Stimulated activated naive B cell treated with anti-CD40 and anti-IgM and Interleukin-4, amounts not matched to agents 10 μg/mL and 1 μg/mL and 100 μg/mL, for 72 hours (primary cell): Measurements from ENCODE around the gene ITGB3.

ENCODE experiments used
- ATAC-seq, 2 donors: fragments of 150-1000 bp; cut with Tn5 transposase; replicated peaks; 2 replicates each; pipeline ENCODE4 v1.10.0; 2021; ENCODE audit warnings: moderate library complexity in 1 of 2
- DNase-seq: peaks from one replicate; pipeline ENCODE4 v3.0.0; 2021
- H3K27ac Mint-ChIP-seq: one replicate; pipeline ENCODE4 v1.8.0; 2022; ENCODE audit warnings: mild to moderate bottlenecking, mixed read lengths
- H3K27me3 Mint-ChIP-seq, 2 donors: one replicate each; pipeline ENCODE4 v1.8.0; 2022; ENCODE audit warnings: mixed read lengths in 2 of 2
- H3K36me3 Mint-ChIP-seq, 2 donors: one replicate each; pipeline ENCODE4 v1.8.0; 2022; ENCODE audit warnings: mixed read lengths in 2 of 2, mild to moderate bottlenecking in 1 of 2
- H3K4me1 Mint-ChIP-seq, 2 donors: one replicate each; pipeline ENCODE4 v1.8.0; 2022; ENCODE audit warnings: mixed read lengths in 2 of 2, mild to moderate bottlenecking in 1 of 2
- H3K4me3 Mint-ChIP-seq, 2 donors: one replicate each; pipeline ENCODE4 v1.8.0; 2022; ENCODE audit warnings: mild to moderate bottlenecking in 2 of 2, mixed read lengths in 2 of 2, moderate library complexity in 1 of 2
- H3K9me3 Mint-ChIP-seq, 2 donors: one replicate each; pipeline ENCODE4 v1.8.0; 2022; ENCODE audit warnings: mixed read lengths in 2 of 2, mild to moderate bottlenecking in 1 of 2

The ITGB3 gene

GRCh38 chr17:47295874-47296255, 42.2 kb downstream of the ITGB3 start:
- H3K4me3 Mint-ChIP-seq, result no peak overlapping the region
- no peaks in the 10 kb centered on the region for H3K27me3 Mint-ChIP-seq
- no peaks in the 10 kb centered on the region for H3K9me3 Mint-ChIP-seq
- peaks cover 24 to 57% of the 10 kb centered on the region in 2 donors for H3K4me1 Mint-ChIP-seq
- peaks cover 54 to 71% of the 10 kb centered on the region in 2 donors for H3K36me3 Mint-ChIP-seq
- DNase-seq, result no peak
- H3K27ac Mint-ChIP-seq, result no peak overlapping the region
- ATAC-seq, result no peak

- DNase-seq, result no peak
- ATAC-seq, result no peak
- H3K4me3 Mint-ChIP-seq, result no peak overlapping the region
- H3K9me3 Mint-ChIP-seq, result peaks cover 8 to 9% of the 10 kb centered on the region in 2 donors
- H3K27ac Mint-ChIP-seq, result no peak overlapping the region
- H3K4me1 Mint-ChIP-seq, result peaks cover 23 to 49% of the 10 kb centered on the region in 2 donors
- no peaks in the 10 kb centered on the region for H3K27me3 Mint-ChIP-seq
- peaks cover 63 to 71% of the 10 kb centered on the region in 2 donors for H3K36me3 Mint-ChIP-seq
Observed at GRCh38 chr17:47297661-47298400, 44.2 kb downstream of the ITGB3 start.

- Mint-ChIP-seq H3K27me3 (no peaks in the 10 kb centered on the region), H3K4me1 (peaks cover 16 to 42% of the 10 kb centered on the region in 2 donors), H3K4me3 (no peak overlapping the region), H3K9me3 (peaks cover 8 to 9% of the 10 kb centered on the region in 2 donors), H3K36me3 (peaks cover 67 to 79% of the 10 kb centered on the region in 2 donors), H3K27ac (no peak overlapping the region)
- DNase-seq (no peak), ATAC-seq (no peak)
Observed at GRCh38 chr17:47298712-47299111, 45.1 kb downstream of the ITGB3 start.

- Mint-ChIP-seq H3K4me3 (no peak overlapping the region), H3K4me1 (peaks cover 10 to 35% of the 10 kb centered on the region in 2 donors), H3K36me3 (peaks cover 72 to 86% of the 10 kb centered on the region in 2 donors), H3K27ac (no peak overlapping the region), H3K27me3 (no peaks in the 10 kb centered on the region), H3K9me3 (peaks cover 8 to 9% of the 10 kb centered on the region in 2 donors)
- ATAC-seq (no peak), DNase-seq (no peak)
Observed at GRCh38 chr17:47299239-47299910, 45.7 kb downstream of the ITGB3 start.

GRCh38 chr17:47300718-47301117, 47.1 kb downstream of the ITGB3 start:
- no peak for DNase-seq
- Mint-ChIP-seq H3K36me3 (peaks cover 72 to 85% of the 10 kb centered on the region in 2 donors), H3K27ac (peak overlapping the region; percentile 32), H3K27me3 (no peaks in the 10 kb centered on the region), H3K4me1 (peaks cover 7 to 32% of the 10 kb centered on the region in 2 donors), H3K4me3 (no peak overlapping the region), H3K9me3 (peaks cover 9% of the 10 kb centered on the region in 2 donors)
- ATAC-seq, result no peak

- H3K27me3 Mint-ChIP-seq, result no peaks in the 10 kb centered on the region
- ATAC-seq, result no peak
Observed at GRCh38 chr17:47301161-47301560, 47.5 kb downstream of the ITGB3 start.

GRCh38 chr17:47301831-47302230, 48.2 kb downstream of the ITGB3 start:
- H3K4me1 Mint-ChIP-seq, result peaks cover 9 to 23% of the 10 kb centered on the region in 2 donors
- ATAC-seq (no peak), DNase-seq (no peak)
- peaks cover 69 to 74% of the 10 kb centered on the region in 2 donors for H3K36me3 Mint-ChIP-seq
- peaks cover 9% of the 10 kb centered on the region in 2 donors for H3K9me3 Mint-ChIP-seq
- no peak overlapping the region for H3K27ac Mint-ChIP-seq
- no peak overlapping the region for H3K4me3 Mint-ChIP-seq
- no peaks in the 10 kb centered on the region for H3K27me3 Mint-ChIP-seq

More at GRCh38 chr17:47301161-47301560, 47.5 kb downstream of the ITGB3 start:
- Mint-ChIP-seq H3K4me3 (no peak overlapping the region), H3K4me1 (peaks cover 8 to 29% of the 10 kb centered on the region in 2 donors), H3K36me3 (peaks cover 73 to 81% of the 10 kb centered on the region in 2 donors), H3K27ac (peak overlapping the region; percentile 32), H3K9me3 (peaks cover 9% of the 10 kb centered on the region in 2 donors)
- no peak for DNase-seq

GRCh38 chr17:47304186-47304585, 50.6 kb downstream of the ITGB3 start:
- Mint-ChIP-seq H3K9me3 (peaks cover 9% of the 10 kb centered on the region in 2 donors), H3K27ac (no peak overlapping the region), H3K4me1 (peaks cover 9 to 14% of the 10 kb centered on the region in 2 donors), H3K4me3 (no peak overlapping the region), H3K36me3 (peaks cover 67 to 74% of the 10 kb centered on the region in 2 donors), H3K27me3 (no peaks in the 10 kb centered on the region)
- ATAC-seq (no peak), DNase-seq (no peak)

- no peaks in the 10 kb centered on the region for H3K27me3 Mint-ChIP-seq
- DNase-seq, result no peak
- peaks cover 66 to 74% of the 10 kb centered on the region in 2 donors for H3K36me3 Mint-ChIP-seq
- ATAC-seq, result peak; percentile 31 to 36
- no peak overlapping the region for H3K4me3 Mint-ChIP-seq
- no peak overlapping the region for H3K27ac Mint-ChIP-seq
- H3K4me1 Mint-ChIP-seq, result peaks cover 10 to 11% of the 10 kb centered on the region in 2 donors
- H3K9me3 Mint-ChIP-seq, result peaks cover 9% of the 10 kb centered on the region in 2 donors
Observed at GRCh38 chr17:47305302-47305923, 51.8 kb downstream of the ITGB3 start.

- no peak overlapping the region for H3K4me3 Mint-ChIP-seq
Observed at GRCh38 chr17:47310186-47310733, 56.6 kb downstream of the ITGB3 start.

GRCh38 chr17:47311420-47311819, 57.8 kb downstream of the ITGB3 start:
- Mint-ChIP-seq H3K4me3 (no peak overlapping the region), H3K9me3 (no peaks in the 10 kb centered on the region), H3K27ac (no peak overlapping the region), H3K27me3 (no peaks in the 10 kb centered on the region), H3K4me1 (peaks cover 2 to 10% of the 10 kb centered on the region in 2 donors), H3K36me3 (peaks cover 22 to 40% of the 10 kb centered on the region in 2 donors)
- ATAC-seq, result no peak
- DNase-seq, result no peak

More at GRCh38 chr17:47310186-47310733, 56.6 kb downstream of the ITGB3 start:
- Mint-ChIP-seq H3K36me3 (peaks cover 25 to 42% of the 10 kb centered on the region in 2 donors), H3K9me3 (no peaks in the 10 kb centered on the region), H3K27me3 (no peaks in the 10 kb centered on the region), H3K27ac (no peak overlapping the region), H3K4me1 (peaks cover 7 to 10% of the 10 kb centered on the region in 2 donors)
- DNase-seq, result no peak
- ATAC-seq, result no peak

- ATAC-seq (peak; percentile 72 to 85), DNase-seq (peak; percentile 30)
- Mint-ChIP-seq H3K4me1 (peaks cover 0 to 10% of the 10 kb centered on the region in 2 donors), H3K27ac (no peak overlapping the region), H3K36me3 (peaks cover 5 to 15% of the 10 kb centered on the region in 2 donors), H3K4me3 (no peak overlapping the region), H3K27me3 (no peaks in the 10 kb centered on the region), H3K9me3 (no peaks in the 10 kb centered on the region)
Observed at GRCh38 chr17:47315451-47316266, 62.0 kb downstream of the ITGB3 start.

- H3K27me3 Mint-ChIP-seq, result no peaks in the 10 kb centered on the region
- no peak for ATAC-seq
- H3K4me1 Mint-ChIP-seq, result peaks cover 3 to 10% of the 10 kb centered on the region in 2 donors
- H3K9me3 Mint-ChIP-seq, result peaks cover 4% of the 10 kb centered on the region in 2 donors
- H3K36me3 Mint-ChIP-seq, result peaks cover 8 to 15% of the 10 kb centered on the region in 2 donors
- no peak for DNase-seq
- H3K27ac Mint-ChIP-seq, result no peak overlapping the region
- H3K4me3 Mint-ChIP-seq, result no peak overlapping the region
Observed at GRCh38 chr17:47316311-47316710, 62.7 kb downstream of the ITGB3 start.
